SU-DHL-6 (cell line): Measurements from ENCODE around the gene FSTL4.

Experiments
- EZH2phosphoT487 ChIP-seq: fragments of 200-600 bp; sonication (generic), shearing (Covaris generic); conservative IDR thresholded peaks from 2 replicates; pipeline ENCODE4 v1.6.1; 2018; ENCODE audit warnings: mild to moderate bottlenecking, antibody characterized with exemption, low read length, moderate library complexity, mixed read lengths
- TF ChIP-seq, protein P1 (sequence below): fragments of 200-600 bp; sonication (generic); IDR thresholded peaks from one replicate; pipeline ENCODE4 v1.5.1; 2017; ENCODE audit warnings: antibody characterized with exemption, mild to moderate bottlenecking, low read length, moderate library complexity; ENCODE audit not compliant: insufficient read depth, poor library complexity, severe bottlenecking

DNA sequence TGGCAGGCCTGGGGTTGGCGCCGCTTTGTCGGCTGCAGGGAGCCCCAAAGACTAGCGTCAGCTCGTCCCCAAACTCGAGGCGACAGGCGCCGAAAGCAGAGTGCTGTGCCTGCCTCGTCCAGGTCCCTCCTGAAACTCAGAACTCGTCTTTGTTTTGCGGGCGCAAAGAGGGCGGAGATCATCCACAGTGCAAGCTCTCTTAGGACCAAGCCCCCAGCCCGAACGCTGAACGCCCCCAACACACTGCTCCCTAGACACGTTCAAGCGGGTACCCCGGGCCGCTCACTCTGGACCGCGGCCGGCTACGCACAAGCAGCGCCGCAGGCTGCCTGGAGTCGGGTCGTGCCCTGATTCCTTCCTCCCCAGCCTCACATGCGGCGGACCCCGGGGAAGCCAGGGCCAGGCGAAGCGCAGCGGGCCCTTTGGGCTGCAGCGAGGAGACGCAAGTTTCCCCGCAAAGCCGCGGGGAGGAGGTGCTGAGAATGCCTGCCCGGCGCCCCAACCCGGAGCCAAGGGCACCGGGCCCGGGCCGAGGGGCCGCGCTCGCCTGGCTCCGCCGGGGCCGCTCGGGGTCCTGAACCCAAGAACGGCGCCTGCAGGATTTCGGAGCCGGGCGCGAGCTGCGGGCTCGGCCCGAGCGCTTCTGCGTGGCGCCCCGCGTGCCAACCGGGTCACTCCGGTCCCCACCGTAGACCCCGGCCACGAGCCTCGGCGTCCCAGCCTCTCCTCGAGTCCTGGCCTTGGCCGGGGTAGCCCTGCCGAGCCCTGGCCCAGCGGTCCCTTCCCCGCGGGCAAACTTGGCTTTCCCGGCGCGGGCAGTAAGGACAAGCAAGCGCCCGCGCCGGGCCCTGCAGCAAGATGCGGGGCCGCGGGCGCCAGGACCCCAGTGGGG is 738 bp downstream of the FSTL4 start:
- TF ChIP-seq, protein P1, sequence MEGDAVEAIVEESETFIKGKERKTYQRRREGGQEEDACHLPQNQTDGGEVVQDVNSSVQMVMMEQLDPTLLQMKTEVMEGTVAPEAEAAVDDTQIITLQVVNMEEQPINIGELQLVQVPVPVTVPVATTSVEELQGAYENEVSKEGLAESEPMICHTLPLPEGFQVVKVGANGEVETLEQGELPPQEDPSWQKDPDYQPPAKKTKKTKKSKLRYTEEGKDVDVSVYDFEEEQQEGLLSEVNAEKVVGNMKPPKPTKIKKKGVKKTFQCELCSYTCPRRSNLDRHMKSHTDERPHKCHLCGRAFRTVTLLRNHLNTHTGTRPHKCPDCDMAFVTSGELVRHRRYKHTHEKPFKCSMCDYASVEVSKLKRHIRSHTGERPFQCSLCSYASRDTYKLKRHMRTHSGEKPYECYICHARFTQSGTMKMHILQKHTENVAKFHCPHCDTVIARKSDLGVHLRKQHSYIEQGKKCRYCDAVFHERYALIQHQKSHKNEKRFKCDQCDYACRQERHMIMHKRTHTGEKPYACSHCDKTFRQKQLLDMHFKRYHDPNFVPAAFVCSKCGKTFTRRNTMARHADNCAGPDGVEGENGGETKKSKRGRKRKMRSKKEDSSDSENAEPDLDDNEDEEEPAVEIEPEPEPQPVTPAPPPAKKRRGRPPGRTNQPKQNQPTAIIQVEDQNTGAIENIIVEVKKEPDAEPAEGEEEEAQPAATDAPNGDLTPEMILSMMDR = no peak
- TF ChIP-seq EZH2phosphoT487 = no peak
